CD8-positive, alpha-beta memory T cell (primary cell): ENCODE measurements around the gene RAD51B. TPM values are rescaled to one million over a fixed set of nuclear protein-coding genes. Genes with fewer than 3 reads are reported as not detected.

Experiments
- CTCF ChIA-PET: fragments of 350-600 bp; sonication (Branson Sonifier 250); formaldehyde crosslinking; loops from one replicate; lab custom pipeline; 2021; ENCODE audit warnings: antibody characterized with exemption; lab: Charles Lee
- POLR2A ChIA-PET: fragments of 350-600 bp; sonication (Branson Sonifier 250); formaldehyde crosslinking; loops from one replicate; lab custom pipeline; 2021; ENCODE audit warnings: antibody characterized with exemption; lab: Charles Lee
- DNase-seq, 5 donors: peaks; one replicate each; pipeline versions ENCODE4 v3.0.0 to v3.0.0-alpha.2; 2020 to 2022; ENCODE audit warnings: mixed read lengths in 1 of 5
- H3K27ac ChIP-seq: one replicate; pipeline ENCODE4 v1.7.0; 2013; ENCODE audit warnings: low read depth, mild to moderate bottlenecking, low read length, moderate library complexity
- H3K27me3 ChIP-seq: 2 replicates; pipeline ENCODE4 v1.7.0; 2013; ENCODE audit warnings: low read length, mild to moderate bottlenecking; ENCODE audit not compliant: insufficient read depth, poor library complexity, severe bottlenecking
- H3K36me3 ChIP-seq: 2 replicates; pipeline ENCODE4 v1.7.0; 2013; ENCODE audit warnings: mild to moderate bottlenecking, low read length, moderate library complexity; ENCODE audit not compliant: insufficient read depth
- H3K4me1 ChIP-seq: 2 replicates; pipeline ENCODE4 v1.7.0; 2013; ENCODE audit warnings: mild to moderate bottlenecking, low read length, moderate library complexity; ENCODE audit not compliant: insufficient read depth
- H3K4me3 ChIP-seq: 2 replicates; pipeline ENCODE4 v1.7.0; 2013; ENCODE audit warnings: mild to moderate bottlenecking, low read length
- H3K9me3 ChIP-seq: 2 replicates; pipeline ENCODE4 v1.7.0; 2013; ENCODE audit warnings: mild to moderate bottlenecking, low read length
- H3K27ac Mint-ChIP-seq, 8 donors: one replicate each; pipeline ENCODE4 v1.8.0; 2020 to 2021; ENCODE audit warnings: mixed read lengths in 8 of 8, mild to moderate bottlenecking in 6 of 8, inconsistent platforms in 3 of 8, moderate library complexity in 3 of 8
- H3K27me3 Mint-ChIP-seq, 2 donors: one replicate each; pipeline ENCODE4 v1.8.0; 2020 to 2021; ENCODE audit warnings: mixed read lengths in 2 of 2, mild to moderate bottlenecking in 1 of 2, moderate library complexity in 1 of 2
- H3K36me3 Mint-ChIP-seq, 3 donors: one replicate each; pipeline ENCODE4 v1.8.0; 2020 to 2021; ENCODE audit warnings: mixed read lengths in 3 of 3, inconsistent platforms in 1 of 3, mild to moderate bottlenecking in 1 of 3
- H3K4me1 Mint-ChIP-seq, 3 donors: one replicate each; pipeline ENCODE4 v1.8.0; 2020 to 2021; ENCODE audit warnings: mixed read lengths in 3 of 3, inconsistent platforms in 1 of 3, mild to moderate bottlenecking in 1 of 3
- H3K4me3 Mint-ChIP-seq, 7 donors: one replicate each; pipeline ENCODE4 v1.8.0; 2020 to 2021; ENCODE audit warnings: mixed read lengths in 7 of 7, mild to moderate bottlenecking in 6 of 7, moderate library complexity in 4 of 7, inconsistent platforms in 2 of 7
- H3K9me3 Mint-ChIP-seq, 5 donors: one replicate each; pipeline ENCODE4 v1.8.0; 2020 to 2022; ENCODE audit warnings: mixed read lengths in 5 of 5, mild to moderate bottlenecking in 3 of 5, moderate library complexity in 2 of 5, inconsistent platforms in 1 of 5
- polyA plus RNA-seq: library from polyadenylated mRNA; unstranded; fragments of 300-500 nt; fragmentation: Illumina TruSeq; gene quantifications from one replicate; pipeline ENCODE4 v1.2.3, GENCODE V29; 2021
- total RNA-seq, 2 experiments: library from RNA; stranded (reverse); gene quantifications; one replicate each; pipeline ENCODE4 v1.2.3, GENCODE V29; 2021

RAD51B gene
- total and polyA plus RNA-seq, 3 experiments from 2014 or later = 15.7 to 22.9 (median 17.4) TPM

GRCh38 chr14:68394764-68395143 lies 575.2 kb downstream of the RAD51B start:
- Histone ChIP-seq H3K27ac (no peak overlapping the region), H3K9me3 (no peaks in the 10 kb centered on the region), H3K36me3 (no peaks in the 10 kb centered on the region), H3K4me1 (no peaks in the 10 kb centered on the region), H3K27me3 (no peaks in the 10 kb centered on the region), H3K4me3 (no peak overlapping the region)
- Mint-ChIP-seq H3K4me1 (peaks cover 0 to under 1% (median 0%) of the 10 kb centered on the region in 3 donors), H3K27ac (no peak overlapping the region), H3K9me3 (no peaks in the 10 kb centered on the region), H3K4me3 (no peak overlapping the region), H3K36me3 (peaks cover 0 to 6% (median 0%) of the 10 kb centered on the region in 3 donors), H3K27me3 (no peaks in the 10 kb centered on the region)
- CTCF ChIA-PET = no interaction called here
- DNase-seq = no peak
- POLR2A ChIA-PET = interaction anchor here (0.6 kb wide), 1 partner anchor 1004 kb away, joined by 3 read pairs; the partner anchor contains the start of genes ERH and SLC39A9

- Histone ChIP-seq H3K4me1 (no peaks in the 10 kb centered on the region), H3K27me3 (no peaks in the 10 kb centered on the region), H3K4me3 (no peak overlapping the region), H3K36me3 (no peaks in the 10 kb centered on the region), H3K9me3 (no peaks in the 10 kb centered on the region), H3K27ac (no peak overlapping the region)
- ChIA-PET CTCF (no interaction called here), POLR2A (no interaction called here)
- no peaks in the 10 kb centered on the region for H3K9me3 Mint-ChIP-seq
- H3K27me3 Mint-ChIP-seq = no peaks in the 10 kb centered on the region
- H3K27ac Mint-ChIP-seq = peak overlapping the region in 1 of 8 donors; percentile 39
- no peak overlapping the region for H3K4me3 Mint-ChIP-seq
- DNase-seq = no peak
- H3K4me1 Mint-ChIP-seq = peaks cover 0 to 8% (median 3%) of the 10 kb centered on the region in 3 donors
- peaks cover 0 to 6% (median 0%) of the 10 kb centered on the region in 3 donors for H3K36me3 Mint-ChIP-seq
These were observed 576.0 kb downstream of the RAD51B start for GRCh38 chr14:68395604-68396003.

GRCh38 chr14:68396461-68396860 lies 576.9 kb downstream of the RAD51B start:
- H3K36me3 Mint-ChIP-seq = peaks cover 0 to 6% (median 0%) of the 10 kb centered on the region in 3 donors
- no peaks in the 10 kb centered on the region for H3K27me3 Mint-ChIP-seq
- Histone ChIP-seq H3K9me3 (no peaks in the 10 kb centered on the region), H3K27ac (no peak overlapping the region), H3K36me3 (no peaks in the 10 kb centered on the region), H3K4me3 (no peak overlapping the region), H3K27me3 (no peaks in the 10 kb centered on the region), H3K4me1 (no peaks in the 10 kb centered on the region)
- no peak overlapping the region for H3K27ac Mint-ChIP-seq
- POLR2A ChIA-PET = no interaction called here
- DNase-seq = no peak
- peaks cover 0 to 12% (median 5%) of the 10 kb centered on the region in 3 donors for H3K4me1 Mint-ChIP-seq
- no peak overlapping the region for H3K4me3 Mint-ChIP-seq
- H3K9me3 Mint-ChIP-seq = no peaks in the 10 kb centered on the region
- CTCF ChIA-PET = no interaction called here

GRCh38 chr14:68397371-68397811 lies 577.8 kb downstream of the RAD51B start:
- no peaks in the 10 kb centered on the region for H3K36me3 ChIP-seq
- no peak overlapping the region for H3K27ac ChIP-seq
- no peak overlapping the region for H3K4me3 ChIP-seq
- no peaks in the 10 kb centered on the region for H3K4me1 ChIP-seq
- Mint-ChIP-seq H3K27ac (peak overlapping the region in 1 of 8 donors; percentile 56), H3K36me3 (peaks cover 0 to 6% (median 0%) of the 10 kb centered on the region in 3 donors), H3K9me3 (no peaks in the 10 kb centered on the region), H3K4me1 (peaks cover 0 to 19% (median 11%) of the 10 kb centered on the region in 3 donors), H3K27me3 (no peaks in the 10 kb centered on the region), H3K4me3 (no peak overlapping the region)
- DNase-seq = no peak
- ChIA-PET CTCF (no interaction called here), POLR2A (no interaction called here)
- H3K9me3 ChIP-seq = no peaks in the 10 kb centered on the region
- no peaks in the 10 kb centered on the region for H3K27me3 ChIP-seq

- ChIA-PET POLR2A (interaction anchor here (0.7 kb wide), 1 partner anchor 369 kb away, joined by 3 read pairs; no protein-coding TSS in a partner anchor), CTCF (no interaction called here)
- H3K27ac Mint-ChIP-seq = peak overlapping the region in 1 of 8 donors; percentile 50
- no peak overlapping the region for H3K4me3 Mint-ChIP-seq
- H3K9me3 ChIP-seq = no peaks in the 10 kb centered on the region
- no peaks in the 10 kb centered on the region for H3K27me3 Mint-ChIP-seq
- H3K36me3 ChIP-seq = no peaks in the 10 kb centered on the region
- H3K27me3 ChIP-seq = no peaks in the 10 kb centered on the region
- peaks cover 0 to 19% (median 11%) of the 10 kb centered on the region in 3 donors for H3K4me1 Mint-ChIP-seq
- H3K9me3 Mint-ChIP-seq = no peaks in the 10 kb centered on the region
- H3K27ac ChIP-seq = no peak overlapping the region
- no peaks in the 10 kb centered on the region for H3K4me1 ChIP-seq
- no peak for DNase-seq
- H3K4me3 ChIP-seq = no peak overlapping the region
- peaks cover 0 to 6% (median 0%) of the 10 kb centered on the region in 3 donors for H3K36me3 Mint-ChIP-seq
These were observed 578.2 kb downstream of the RAD51B start for GRCh38 chr14:68397822-68398221.

GRCh38 chr14:68398370-68398769 lies 578.8 kb downstream of the RAD51B start:
- ChIA-PET CTCF (no interaction called here), POLR2A (interaction anchor here (0.7 kb wide), 1 partner anchor 369 kb away, joined by 3 read pairs; no protein-coding TSS in a partner anchor)
- H3K9me3 ChIP-seq = no peaks in the 10 kb centered on the region
- no peaks in the 10 kb centered on the region for H3K27me3 ChIP-seq
- Mint-ChIP-seq H3K36me3 (peaks cover 0 to 6% (median 0%) of the 10 kb centered on the region in 3 donors), H3K9me3 (no peaks in the 10 kb centered on the region), H3K4me1 (peaks cover 2 to 23% (median 15%) of the 10 kb centered on the region in 3 donors), H3K27me3 (no peaks in the 10 kb centered on the region), H3K4me3 (no peak overlapping the region), H3K27ac (no peak overlapping the region)
- H3K4me3 ChIP-seq = no peak overlapping the region
- no peak for DNase-seq
- peaks cover under 1% of the 10 kb centered on the region for H3K4me1 ChIP-seq
- H3K36me3 ChIP-seq = no peaks in the 10 kb centered on the region
- no peak overlapping the region for H3K27ac ChIP-seq

- no peaks in the 10 kb centered on the region for H3K27me3 Mint-ChIP-seq
- ChIA-PET CTCF (no interaction called here), POLR2A (no interaction called here)
- H3K9me3 Mint-ChIP-seq = no peaks in the 10 kb centered on the region
- Histone ChIP-seq H3K9me3 (no peaks in the 10 kb centered on the region), H3K27me3 (no peaks in the 10 kb centered on the region), H3K4me1 (peaks cover 16% of the 10 kb centered on the region), H3K36me3 (no peaks in the 10 kb centered on the region), H3K27ac (no peak overlapping the region), H3K4me3 (no peak overlapping the region)
- peaks cover 0 to 4% (median 0%) of the 10 kb centered on the region in 3 donors for H3K36me3 Mint-ChIP-seq
- no peak overlapping the region for H3K4me3 Mint-ChIP-seq
- no peak overlapping the region for H3K27ac Mint-ChIP-seq
- DNase-seq = no peak
- H3K4me1 Mint-ChIP-seq = peaks cover 18 to 39% (median 30%) of the 10 kb centered on the region in 3 donors
These were observed 580.4 kb downstream of the RAD51B start for GRCh38 chr14:68399971-68400370.

GRCh38 chr14:68401317-68401716 lies 581.7 kb downstream of the RAD51B start:
- POLR2A ChIA-PET = no interaction called here
- peak overlapping the region in 2 of 7 donors; percentile 7 to 68 for H3K4me3 Mint-ChIP-seq
- CTCF ChIA-PET = no interaction called here
- Histone ChIP-seq H3K9me3 (no peaks in the 10 kb centered on the region), H3K36me3 (no peaks in the 10 kb centered on the region), H3K4me3 (no peak overlapping the region), H3K27me3 (no peaks in the 10 kb centered on the region), H3K4me1 (peaks cover 17% of the 10 kb centered on the region), H3K27ac (no peak overlapping the region)
- DNase-seq = no peak
- no peaks in the 10 kb centered on the region for H3K9me3 Mint-ChIP-seq
- peaks cover 18 to 40% (median 30%) of the 10 kb centered on the region in 3 donors for H3K4me1 Mint-ChIP-seq
- H3K36me3 Mint-ChIP-seq = peaks cover 0 to 2% (median 0%) of the 10 kb centered on the region in 3 donors
- peak overlapping the region in 5 of 8 donors; percentile 15 to 82 (median 35) for H3K27ac Mint-ChIP-seq
- H3K27me3 Mint-ChIP-seq = no peaks in the 10 kb centered on the region
